Measurements from ENCODE around the gene PHF13. TPM values are rescaled to one million over a fixed set of nuclear protein-coding genes. Genes with fewer than 3 reads are reported as not detected.
A peak's percentile ranks its signal among the peaks of the same experiment; 100 is the strongest.

The PHF13 gene
- total and polyA plus RNA-seq, 11 donors = 2.9 to 11.2 (median 7.8) TPM

DNA sequence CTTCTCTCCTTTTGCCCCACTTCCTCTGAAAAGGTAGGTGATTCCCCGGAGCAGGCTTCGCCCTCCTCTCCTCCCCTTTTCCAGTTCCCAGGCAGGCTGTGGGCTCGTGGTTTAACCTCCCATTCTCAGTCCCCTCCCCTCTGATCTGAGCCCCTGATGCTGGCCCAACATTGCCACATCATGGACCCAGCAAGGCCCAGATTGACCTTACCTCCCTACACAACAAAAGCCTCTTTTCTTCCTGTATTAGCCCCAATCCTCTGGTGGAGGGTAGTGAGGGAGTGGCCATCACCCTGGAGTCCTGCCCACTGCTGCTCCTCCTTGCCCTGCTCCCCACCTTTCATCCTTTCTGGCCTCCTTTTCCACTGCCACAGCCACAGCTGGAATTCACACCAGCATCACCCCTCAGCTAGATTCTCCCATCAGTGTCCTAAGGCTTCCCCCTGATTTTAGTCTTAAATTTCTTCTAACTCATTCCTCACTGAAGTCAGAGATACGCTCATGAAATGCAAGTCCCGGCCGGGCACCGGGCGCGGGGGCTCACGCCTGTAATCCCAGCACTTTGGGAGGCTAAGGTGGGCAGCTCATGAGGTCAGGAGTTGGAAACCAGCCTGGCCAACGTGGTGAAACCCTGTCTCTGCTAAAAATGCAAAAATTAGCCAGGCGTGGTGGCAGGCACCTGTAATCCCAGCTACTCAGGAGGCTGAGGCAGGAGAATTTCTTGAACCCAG is 40.7 kb upstream of the PHF13 start:
- DNase-seq (no peak), ATAC-seq (no peak)
- H3K27me3 ChIP-seq = no peaks in the 10 kb centered on the region
- no peaks in the 10 kb centered on the region for H3K36me3 ChIP-seq
- H3K9me3 ChIP-seq = no peaks in the 10 kb centered on the region
- H3K4me1 ChIP-seq = peaks cover 0 to 3% (median 0%) of the 10 kb centered on the region in 12 donors
- WGBS, 4 donors = 67 to 83% (median 73%) methylated on average over 12 of the region's 12 CpGs
- TF ChIP-seq, protein P1, sequence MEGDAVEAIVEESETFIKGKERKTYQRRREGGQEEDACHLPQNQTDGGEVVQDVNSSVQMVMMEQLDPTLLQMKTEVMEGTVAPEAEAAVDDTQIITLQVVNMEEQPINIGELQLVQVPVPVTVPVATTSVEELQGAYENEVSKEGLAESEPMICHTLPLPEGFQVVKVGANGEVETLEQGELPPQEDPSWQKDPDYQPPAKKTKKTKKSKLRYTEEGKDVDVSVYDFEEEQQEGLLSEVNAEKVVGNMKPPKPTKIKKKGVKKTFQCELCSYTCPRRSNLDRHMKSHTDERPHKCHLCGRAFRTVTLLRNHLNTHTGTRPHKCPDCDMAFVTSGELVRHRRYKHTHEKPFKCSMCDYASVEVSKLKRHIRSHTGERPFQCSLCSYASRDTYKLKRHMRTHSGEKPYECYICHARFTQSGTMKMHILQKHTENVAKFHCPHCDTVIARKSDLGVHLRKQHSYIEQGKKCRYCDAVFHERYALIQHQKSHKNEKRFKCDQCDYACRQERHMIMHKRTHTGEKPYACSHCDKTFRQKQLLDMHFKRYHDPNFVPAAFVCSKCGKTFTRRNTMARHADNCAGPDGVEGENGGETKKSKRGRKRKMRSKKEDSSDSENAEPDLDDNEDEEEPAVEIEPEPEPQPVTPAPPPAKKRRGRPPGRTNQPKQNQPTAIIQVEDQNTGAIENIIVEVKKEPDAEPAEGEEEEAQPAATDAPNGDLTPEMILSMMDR (IDR thresholded peaks at IDR 0.05) = no peak
- TF ChIP-seq POLR2A (IDR thresholded peaks at IDR 0.05) = no peak
- no peak overlapping the region for H3K27ac ChIP-seq
- intact Hi-C loops (cut with DNase I) = no loop called here
- no peak overlapping the region for H3K4me3 ChIP-seq

DNA sequence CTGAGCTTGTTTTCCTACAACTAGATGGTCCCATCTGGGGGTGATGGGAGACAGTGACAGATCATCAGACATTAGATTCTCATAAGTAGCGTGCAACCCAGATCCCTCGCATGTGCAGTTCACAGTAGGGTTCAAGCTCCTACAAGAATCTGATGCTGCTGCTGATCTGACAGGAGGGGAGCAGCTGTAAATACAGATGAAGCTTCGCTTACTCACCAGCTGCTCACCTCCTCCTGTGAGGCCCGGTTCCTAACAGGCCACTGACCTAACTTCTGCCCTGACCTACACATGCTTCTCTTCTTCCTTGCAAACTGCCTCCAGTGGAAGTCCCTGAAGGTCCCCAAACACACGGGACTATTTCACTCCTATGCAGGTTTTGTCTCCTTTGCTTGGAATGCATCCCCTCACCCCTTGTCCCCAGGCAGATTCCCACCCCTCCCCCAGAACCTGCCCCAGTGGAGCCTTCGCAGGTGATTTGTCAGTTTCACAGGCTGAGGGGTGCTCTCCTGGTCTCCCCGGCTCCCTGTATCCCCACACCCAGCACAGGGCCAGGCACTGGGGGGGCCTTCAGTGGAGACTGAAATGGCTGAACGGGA is 39.4 kb upstream of the PHF13 start:
- DNase-seq = no peak
- H3K4me3 ChIP-seq = no peak overlapping the region
- WGBS, 4 donors = 77 to 81% (median 79%) methylated on average over 8 of the region's 8 CpGs
- ATAC-seq = no peak
- intact Hi-C loops (cut with DNase I) = no loop called here
- H3K27ac ChIP-seq = no peak overlapping the region
- H3K9me3 ChIP-seq = no peaks in the 10 kb centered on the region
- no peak for TF ChIP-seq POLR2A (IDR thresholded peaks at IDR 0.05)
- TF ChIP-seq, protein P1 (IDR thresholded peaks at IDR 0.05) = no peak
- no peaks in the 10 kb centered on the region for H3K27me3 ChIP-seq
- H3K4me1 ChIP-seq = peaks cover 0 to 15% (median 4%) of the 10 kb centered on the region in 12 donors
- no peaks in the 10 kb centered on the region for H3K36me3 ChIP-seq

DNA sequence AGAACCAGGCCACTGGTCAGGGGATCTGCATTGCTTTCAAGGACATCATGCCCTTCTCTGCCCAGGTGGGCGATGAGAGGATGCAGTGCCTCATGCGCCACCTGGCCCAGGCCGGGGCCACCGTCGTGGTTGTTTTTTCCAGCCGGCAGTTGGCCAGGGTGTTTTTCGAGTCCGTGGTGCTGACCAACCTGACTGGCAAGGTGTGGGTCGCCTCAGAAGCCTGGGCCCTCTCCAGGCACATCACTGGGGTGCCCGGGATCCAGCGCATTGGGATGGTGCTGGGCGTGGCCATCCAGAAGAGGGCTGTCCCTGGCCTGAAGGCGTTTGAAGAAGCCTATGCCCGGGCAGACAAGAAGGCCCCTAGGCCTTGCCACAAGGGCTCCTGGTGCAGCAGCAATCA is 38.7 kb upstream of the PHF13 start:
- 73 to 92% (median 88%) methylated on average over 2 to 14 of the region's 14 CpGs for WGBS, 4 donors
- Histone ChIP-seq H3K27ac (no peak overlapping the region), H3K4me3 (no peak overlapping the region), H3K27me3 (no peaks in the 10 kb centered on the region), H3K36me3 (no peaks in the 10 kb centered on the region), H3K9me3 (no peaks in the 10 kb centered on the region), H3K4me1 (peaks cover 0 to 19% (median 10%) of the 10 kb centered on the region in 12 donors)
- no peak for ATAC-seq
- TF ChIP-seq, protein P1 (IDR thresholded peaks at IDR 0.05) = no peak
- no peak for TF ChIP-seq POLR2A (IDR thresholded peaks at IDR 0.05)
- intact Hi-C loops (cut with DNase I) = no loop called here
- DNase-seq = no peak

DNA sequence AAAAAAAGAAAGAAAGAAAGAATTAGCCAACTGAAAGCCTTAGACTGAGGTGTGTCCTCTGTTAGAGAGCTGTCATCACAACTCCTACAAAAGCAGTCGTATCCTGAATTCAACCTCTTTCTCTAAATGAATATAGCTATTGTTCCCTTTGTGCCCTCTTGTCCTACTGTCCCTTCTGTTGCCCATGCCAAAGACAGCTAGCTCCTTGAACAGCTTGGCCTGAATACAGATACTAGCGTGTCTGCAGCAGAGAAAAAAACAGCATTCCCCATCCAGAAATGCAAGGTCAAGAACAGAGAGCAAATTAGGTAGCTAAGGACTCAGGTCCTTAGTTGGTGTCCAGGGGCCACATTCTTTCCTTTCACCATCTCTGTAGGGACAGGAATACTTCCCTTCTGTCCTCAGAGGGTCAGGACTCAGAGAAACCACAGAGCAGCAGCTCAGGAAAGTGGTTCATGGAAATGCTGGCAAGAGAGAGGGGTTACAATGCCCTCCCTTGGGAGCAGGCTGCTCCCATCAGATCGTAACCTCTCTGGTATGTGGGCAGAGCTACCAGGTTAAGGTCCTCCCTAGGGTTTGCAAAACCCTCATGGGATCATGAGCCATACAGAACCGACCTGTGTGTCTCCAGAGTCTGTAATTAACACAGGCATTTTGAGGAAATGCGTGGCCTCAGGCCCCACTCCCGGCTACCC is 35.6 kb upstream of the PHF13 start:
- intact Hi-C loops (cut with DNase I) = loop anchor here in 1 of 10 donors (2.0 kb wide), 2 partner anchors 23 to 47 kb away; partner anchors contain the start of genes NOL9, TAS1R1 and THAP3
- Histone ChIP-seq H3K36me3 (peaks cover 0 to 5% (median 0%) of the 10 kb centered on the region in 9 donors), H3K27me3 (no peaks in the 10 kb centered on the region), H3K4me1 (peaks cover 6 to 44% (median 29%) of the 10 kb centered on the region in 12 donors), H3K9me3 (no peaks in the 10 kb centered on the region), H3K4me3 (no peak overlapping the region), H3K27ac (peak overlapping the region in 6 of 12 donors; percentile 25 to 92 (median 55))
- ATAC-seq (no peak), DNase-seq (no peak)
- WGBS, 4 donors = 69 to 79% (median 73%) methylated on average over 6 of the region's 6 CpGs
- TF ChIP-seq, protein P1 (IDR thresholded peaks at IDR 0.05) = no peak
- no peak for TF ChIP-seq POLR2A (IDR thresholded peaks at IDR 0.05)

All from heart left ventricle (tissue), 16 donors.